ENCODE data around the gene CASZ1. TPM values are rescaled to one million over a fixed set of nuclear protein-coding genes. Genes with fewer than 3 reads are reported as not detected.

The CASZ1 gene
- total RNA-seq, 1 experiment from 2014 or later, result 3.9 TPM

DNA sequence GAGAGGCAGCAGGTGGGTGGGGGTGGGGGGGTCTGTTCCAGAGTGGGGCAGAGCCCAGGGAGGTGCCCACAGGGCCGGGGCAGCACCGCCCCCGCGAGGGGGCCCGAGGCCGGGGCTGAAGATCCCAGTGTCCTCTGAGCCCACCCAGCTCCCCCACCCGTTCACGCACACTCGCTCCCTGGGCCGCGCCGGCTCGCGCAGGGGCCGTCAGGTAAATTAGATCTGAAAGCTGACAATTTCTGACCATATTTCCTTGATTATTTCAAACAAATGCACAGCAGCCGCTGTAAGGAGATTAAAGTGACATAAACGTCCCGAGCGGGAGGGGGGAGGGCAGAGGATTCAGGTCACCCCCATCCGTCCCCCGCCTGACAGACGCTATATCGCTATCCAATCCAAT is 118.0 kb downstream of the CASZ1 start:
- Histone ChIP-seq H3K14ac (ENCODE audit: insufficient read depth, low read length) (no peak overlapping the region), H4K8ac (replicated peaks; ENCODE audit: insufficient read length, low read depth, low read length) (no peak overlapping the region), H3K4ac (ENCODE audit: low read depth, low read length) (no peak overlapping the region), H2BK12ac (ENCODE audit: insufficient read length, low read depth, low read length) (no peak overlapping the region), H2BK5ac (ENCODE audit: insufficient read length, low read length) (no peak overlapping the region), H4K5ac (ENCODE audit: insufficient read length, low read depth, low read length) (no peak overlapping the region), H3K27ac (ENCODE audit: insufficient read length, low read depth, low read length) (no peak overlapping the region), H3K79me1 (ENCODE audit: insufficient read depth, low read depth, low read length, poor library complexity, severe bottlenecking) (no peaks in the 10 kb centered on the region), H3K23me2 (ENCODE audit: insufficient read length, low read depth, low read length, poor library complexity, severe bottlenecking) (no peaks in the 10 kb centered on the region), H3K9me3 (ENCODE audit: control insufficient read depth, low read depth, low read length) (no peaks in the 10 kb centered on the region), H2BK120ac (ENCODE audit: low read depth, low read length, poor library complexity, severe bottlenecking) (no peak overlapping the region), H3K9ac (ENCODE audit: extremely low read depth, insufficient read length, low read length) (no peak overlapping the region), H2AK5ac (ENCODE audit: insufficient read length, low read length) (no peak overlapping the region), H2BK15ac (ENCODE audit: low read depth, low read length) (no peak overlapping the region), H2BK20ac (ENCODE audit: low read depth, low read length, poor library complexity, severe bottlenecking) (no peak overlapping the region), H4K20me1 (ENCODE audit: control insufficient read depth, insufficient read depth, insufficient read length) (peaks cover 2% of the 10 kb centered on the region), H4K91ac (ENCODE audit: insufficient read length, low read depth, low read length) (no peak overlapping the region), H3K79me2 (ENCODE audit: insufficient read depth, low read length) (no peaks in the 10 kb centered on the region), H3K18ac (ENCODE audit: insufficient read length, low read depth, low read length) (no peak overlapping the region), H3T11ph (ENCODE audit: low read length) (no peak overlapping the region), H2AFZ (ENCODE audit: low read length) (no peak overlapping the region), H3K4me1 (ENCODE audit: insufficient read depth, low read length) (peaks cover 2% of the 10 kb centered on the region; the same call in 1 of the 2 replicates), H3K56ac (ENCODE audit: insufficient read length, low read depth, low read length) (no peak overlapping the region), H3K4me2 (ENCODE audit: insufficient read depth, insufficient read length, low read length) (no peak overlapping the region), H3K23ac (ENCODE audit: insufficient read length, low read depth, low read length) (no peak overlapping the region), H3K27me3 (ENCODE audit: insufficient read depth, low read length) (no peaks in the 10 kb centered on the region)
- Mint-ChIP-seq H3K4me3 (no peak overlapping the region), H3K4me1 (peaks cover 61 to 63% of the 10 kb centered on the region in 2 experiments), H3K36me3 (ENCODE audit: insufficient read depth in 1 of 3, low read depth in 3 of 3) (no peaks in the 10 kb centered on the region), H3K27ac (no peak overlapping the region), H3K27me3 (ENCODE audit: low read depth) (no peaks in the 10 kb centered on the region), H3K9me3 (no peaks in the 10 kb centered on the region)
- no peak for TF ChIP-seq CTCF (conservative IDR thresholded peaks at IDR 0.05)
- no CpG with 5 or more reads among the region's 23 CpGs for WGBS (ENCODE audit: extremely low coverage, insufficient read length, low lambda C conversion rate)
- no peak for DNase-seq

All from H9 (cell line).